Fibroblast of skin of right quadriceps (primary cell): ENCODE results near the gene CTNNA3.

Source experiments
- DNase-seq: peaks from one replicate; pipeline ENCODE4 v3.0.0-alpha.2; 2013

The CTNNA3 gene

GRCh38 chr10:67664942-67665341 lies 31.1 kb downstream of the CTNNA3 start:
- DNase-seq, result peak; percentile 32

GRCh38 chr10:67663449-67664087 lies 32.4 kb downstream of the CTNNA3 start:
- no peak for DNase-seq

DNA sequence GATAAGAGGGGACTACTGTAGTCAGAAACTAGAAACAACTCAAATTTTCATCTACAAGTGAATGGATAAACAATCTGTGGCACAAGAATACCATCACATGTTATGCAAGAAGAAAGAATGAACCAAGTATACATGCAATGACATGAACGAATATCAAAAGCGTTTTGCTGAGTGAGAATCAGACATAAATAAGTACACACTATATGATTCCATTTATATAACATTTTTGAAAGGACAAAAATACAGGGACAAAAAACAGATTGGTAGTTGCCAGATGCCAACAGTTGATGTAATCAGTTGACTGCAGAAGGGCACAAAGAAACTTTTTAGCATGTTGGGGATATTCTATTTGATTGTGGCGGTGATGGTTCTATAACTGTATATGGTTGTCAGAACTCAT lies 33.6 kb downstream of the CTNNA3 start:
- no peak for DNase-seq

- DNase-seq, result no peak
These were observed 36.5 kb downstream of the CTNNA3 start for GRCh38 chr10:67659497-67659896.

- no peak for DNase-seq
These were observed 38.2 kb downstream of the CTNNA3 start for GRCh38 chr10:67657775-67658174.

GRCh38 chr10:67650558-67650957 lies 45.4 kb downstream of the CTNNA3 start:
- no peak for DNase-seq

DNA sequence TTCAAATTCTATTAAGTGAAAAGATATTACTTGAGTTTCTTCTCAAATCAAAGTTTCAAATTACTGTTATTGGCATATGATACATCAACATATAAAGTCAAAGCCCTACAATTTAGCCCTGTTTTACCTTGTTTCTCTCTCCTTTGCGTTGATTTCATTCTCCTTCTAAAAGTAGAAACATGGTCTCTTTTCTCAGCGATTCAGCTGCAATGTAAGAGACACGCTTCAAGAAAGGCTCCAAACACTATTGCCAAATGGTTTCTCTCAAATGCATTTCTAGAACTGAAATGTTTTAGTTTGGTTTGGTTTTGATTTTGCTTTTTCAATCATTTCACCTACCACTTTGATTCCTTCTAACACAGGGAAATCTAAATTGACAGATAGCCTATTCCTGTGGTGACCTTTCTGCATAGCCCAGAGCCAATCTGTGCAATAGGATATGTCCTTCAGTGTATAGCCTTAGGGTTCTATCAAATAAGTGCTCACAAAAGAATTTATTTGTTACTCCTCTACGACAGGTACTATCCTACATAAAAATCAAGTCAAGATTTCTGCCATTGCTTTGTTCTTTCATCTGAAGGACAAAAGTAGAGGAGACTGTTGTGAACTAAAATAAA lies 47.3 kb downstream of the CTNNA3 start:
- no peak for DNase-seq

DNA sequence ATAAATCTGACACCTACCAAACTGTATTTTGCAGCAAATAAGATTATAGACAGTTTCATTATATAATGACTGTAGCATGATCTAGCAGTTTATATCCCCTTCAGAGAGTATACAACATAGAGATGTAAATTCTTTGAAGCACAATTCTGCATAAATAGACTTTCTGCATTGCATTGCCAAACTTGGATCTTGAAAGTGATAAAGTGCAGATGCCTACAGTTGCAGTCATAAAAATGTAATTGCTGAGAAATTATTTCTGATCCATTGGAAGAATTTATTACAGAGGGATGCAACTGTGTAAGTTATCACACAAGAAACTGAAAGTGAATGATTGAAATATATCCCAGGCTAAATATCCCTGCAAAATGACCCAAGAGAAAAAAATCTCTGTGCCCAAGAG lies 65.1 kb downstream of the CTNNA3 start:
- DNase-seq, result no peak

DNA sequence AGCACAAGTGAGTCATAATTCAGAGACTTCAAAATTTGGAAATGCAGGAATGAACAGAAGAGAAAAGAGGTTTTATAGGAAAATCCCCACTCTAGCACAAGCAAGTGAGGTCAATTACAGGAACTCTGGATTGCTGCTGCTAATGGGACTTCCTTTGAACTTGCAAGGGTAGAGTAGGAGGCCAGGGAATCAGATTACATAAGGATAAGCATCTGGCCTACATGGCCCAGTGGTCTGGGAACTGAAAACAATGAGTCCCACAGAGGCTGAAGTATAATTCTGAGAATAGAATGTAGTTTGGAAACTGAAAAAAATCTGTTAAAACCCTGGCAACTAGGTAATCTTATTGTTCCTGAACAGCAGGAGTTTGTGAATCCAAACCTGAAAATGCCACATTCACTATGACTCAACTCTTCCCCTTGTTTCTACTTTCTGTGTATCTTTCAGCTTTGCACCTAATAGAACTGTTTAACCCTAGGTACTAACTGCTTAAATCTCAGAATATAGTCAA lies 66.5 kb downstream of the CTNNA3 start:
- peak; percentile 13 for DNase-seq

- DNase-seq, result no peak
These were observed 73.0 kb downstream of the CTNNA3 start for GRCh38 chr10:67622984-67623383.

- DNase-seq, result peak; percentile 41
These were observed 73.5 kb downstream of the CTNNA3 start for GRCh38 chr10:67622511-67622910.

DNA sequence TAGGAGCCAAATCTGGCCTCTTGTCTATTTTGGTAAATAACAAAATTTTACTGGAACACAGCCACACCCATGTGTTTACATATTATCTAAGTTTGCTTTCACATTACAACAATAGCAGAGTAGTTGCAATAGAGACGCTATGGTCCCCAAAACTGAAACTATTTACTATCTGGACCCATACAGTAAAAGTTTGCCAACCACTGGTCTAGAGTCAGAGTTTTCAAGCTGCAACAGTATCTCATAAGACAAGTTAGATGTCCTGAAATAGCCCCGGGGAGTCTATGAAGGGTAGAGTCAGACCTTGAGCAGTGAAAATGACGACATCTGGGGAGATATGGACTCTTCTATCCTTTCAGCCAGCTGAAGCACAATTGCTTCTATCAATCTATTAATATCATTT lies 74.2 kb downstream of the CTNNA3 start:
- DNase-seq, result no peak

GRCh38 chr10:67618116-67618515 lies 77.9 kb downstream of the CTNNA3 start:
- DNase-seq, result peak; percentile 58

GRCh38 chr10:67612577-67613537 lies 83.1 kb downstream of the CTNNA3 start:
- peak; percentile 89 for DNase-seq

- DNase-seq, result no peak
These were observed 83.8 kb downstream of the CTNNA3 start for GRCh38 chr10:67612176-67612575.

DNA sequence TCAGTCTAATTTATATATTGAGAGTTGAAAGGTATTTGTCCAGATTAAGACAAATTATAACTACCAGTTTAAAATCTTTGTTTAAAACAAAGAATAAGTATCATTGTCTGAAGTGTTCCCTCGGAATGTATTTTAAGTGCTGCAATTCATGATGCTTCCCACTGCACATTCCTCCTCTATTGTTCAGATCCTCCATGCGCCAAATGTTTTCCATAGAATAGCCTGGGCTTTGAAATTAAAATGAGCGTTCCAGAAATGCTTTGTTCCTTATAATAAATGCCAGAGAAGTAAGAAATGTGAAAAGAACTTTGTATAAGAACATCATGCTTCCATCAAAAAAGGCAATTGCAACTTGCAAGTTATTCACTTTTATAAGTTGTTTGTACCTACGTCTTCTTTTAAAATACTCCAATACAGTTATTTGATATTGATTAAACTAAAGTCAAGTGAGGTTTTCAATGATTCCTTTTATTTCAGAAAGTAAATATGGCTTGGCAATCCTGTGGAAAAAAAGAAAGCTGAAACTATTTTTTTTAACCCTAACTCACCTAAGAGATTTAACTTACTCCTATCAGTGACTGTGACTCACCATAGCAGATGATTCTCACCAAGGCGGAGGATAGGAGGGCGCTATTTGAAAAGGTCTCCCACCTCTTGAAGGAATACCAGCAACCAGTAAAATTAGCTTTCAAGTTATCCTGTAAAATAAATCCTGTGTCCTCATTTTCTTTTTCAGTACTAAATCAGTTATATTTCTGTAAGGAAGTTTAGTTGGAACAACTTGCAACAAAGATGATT lies 85.8 kb downstream of the CTNNA3 start:
- DNase-seq, result peak; percentile 81

- no peak for DNase-seq
These were observed 88.0 kb downstream of the CTNNA3 start for GRCh38 chr10:67608001-67608400.

DNA sequence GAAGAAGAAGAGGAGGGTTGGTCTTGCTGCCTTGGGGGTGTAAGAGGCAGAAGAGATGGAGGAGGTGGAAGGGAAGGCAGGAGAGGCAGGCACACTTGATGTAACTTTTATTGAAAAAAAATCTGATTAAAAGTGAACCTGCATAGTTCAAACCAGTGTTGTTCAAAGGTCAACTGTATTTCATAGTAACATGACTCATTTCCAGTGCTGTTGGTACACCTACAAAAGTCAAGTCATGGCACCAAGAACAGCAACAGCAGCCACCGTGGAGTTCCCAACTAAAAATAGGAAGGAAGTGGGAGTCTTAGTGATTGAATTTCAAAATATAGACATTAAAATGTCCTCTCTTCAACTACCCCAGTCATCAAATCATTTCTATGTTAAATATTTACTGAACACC lies 88.5 kb downstream of the CTNNA3 start:
- DNase-seq, result no peak

- peak; percentile 93 for DNase-seq
These were observed 89.4 kb downstream of the CTNNA3 start for GRCh38 chr10:67606572-67606971.

DNA sequence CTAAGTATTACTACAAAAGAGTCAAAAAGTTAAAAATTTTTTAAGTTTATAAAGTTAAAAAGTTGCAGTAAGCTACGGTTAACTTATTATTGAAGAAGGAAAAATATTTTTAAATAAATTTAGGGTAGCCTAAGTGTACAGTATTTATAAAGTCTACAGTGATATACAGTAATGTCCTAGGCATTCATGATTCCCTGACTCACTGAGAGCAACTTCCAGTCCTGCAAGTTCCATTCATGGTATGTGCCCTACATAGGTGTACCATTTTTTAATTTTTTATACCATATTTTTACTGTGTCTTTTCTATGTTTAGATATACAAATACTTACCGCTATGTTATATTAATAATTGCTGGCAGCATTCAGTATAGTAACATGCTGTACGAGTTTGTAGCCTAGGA lies 92.3 kb downstream of the CTNNA3 start:
- peak; percentile 30 for DNase-seq

- DNase-seq, result no peak
These were observed 92.9 kb downstream of the CTNNA3 start for GRCh38 chr10:67603086-67603485.

- peak; percentile 98 for DNase-seq
These were observed 93.6 kb downstream of the CTNNA3 start for GRCh38 chr10:67602268-67602950.
